Tibial artery (tissue), 4 donors: Measurements from ENCODE around the gene ACOXL.

Source experiments
- DNase-seq, 2 donors: peaks; one replicate each; pipeline ENCODE4 v3.0.0-alpha.2; 2019
- H3K27ac ChIP-seq, 2 donors: fragments of 200-600 bp; sonication (generic) in 1 of 2; 1 replicate in 1 of 2; 2 replicates in 1 of 2; pipeline ENCODE4 v1.5.1; 2018 to 2019; ENCODE audit warnings: mild to moderate bottlenecking in 1 of 2
- H3K27me3 ChIP-seq, 2 donors: fragments of 200-600 bp; sonication (generic) in 1 of 2; one replicate each; pipeline versions ENCODE4 v1.5.1 to v1.6.0; 2016 to 2019
- H3K36me3 ChIP-seq, 3 donors: fragments of 200-600 bp; sonication (generic) in 2 of 3; one replicate each; pipeline ENCODE4 v1.5.1; 2016 to 2019; ENCODE audit warnings: mild to moderate bottlenecking in 2 of 3
- H3K4me1 ChIP-seq, 4 donors: fragments of 200-600 bp; sonication (generic) in 2 of 4; 1 replicate in 3 of 4; 2 replicates in 1 of 4; pipeline ENCODE4 v1.5.1; 2016 to 2019
- H3K4me3 ChIP-seq, 2 donors: fragments of 200-600 bp; sonication (generic) in 1 of 2; 1 replicate in 1 of 2; 2 replicates in 1 of 2; pipeline ENCODE4 v1.5.1; 2018 to 2019; ENCODE audit warnings: mild to moderate bottlenecking in 2 of 2
- H3K9me3 ChIP-seq, 3 donors: fragments of 200-600 bp; sonication (generic) in 1 of 3; one replicate each; pipeline ENCODE4 v1.5.1; 2016 to 2019
- CTCF ChIP-seq, 2 experiments: fragments of 200-600 bp in 1 of 2; fragments of 450-650 bp in 1 of 2; IDR thresholded peaks; one replicate each; pipeline ENCODE4 v1.5.1; 2017 to 2019; ENCODE audit warnings: antibody characterized with exemption in 2 of 2, mild to moderate bottlenecking in 1 of 2, moderate library complexity in 1 of 2
- intact Hi-C: fragments of 100-400 bp; cut with DNase I; formaldehyde crosslinking; loops from one replicate; pipeline ENCODE4 v1.15.0; 2023; ENCODE audit warnings: low total_unique reads

The ACOXL gene

GRCh38 chr2:110784047-110784631 lies 51.8 kb downstream of the ACOXL start:
- Histone ChIP-seq H3K4me1 (no peaks in the 10 kb centered on the region), H3K27me3 (peaks cover 0 to 6% of the 10 kb centered on the region in 2 donors), H3K36me3 (no peaks in the 10 kb centered on the region), H3K27ac (no peak overlapping the region), H3K9me3 (no peaks in the 10 kb centered on the region), H3K4me3 (no peak overlapping the region)
- no peak for TF ChIP-seq CTCF (IDR thresholded peaks at IDR 0.05)
- no peak for DNase-seq
- intact Hi-C loops, result no loop called here

- H3K4me1 ChIP-seq, result no peaks in the 10 kb centered on the region
- H3K36me3 ChIP-seq, result no peaks in the 10 kb centered on the region
- no peak overlapping the region for H3K4me3 ChIP-seq
- DNase-seq, result no peak
- no peaks in the 10 kb centered on the region for H3K9me3 ChIP-seq
- H3K27ac ChIP-seq, result no peak overlapping the region
- intact Hi-C loops, result no loop called here
- peaks cover 0 to 8% of the 10 kb centered on the region in 2 donors for H3K27me3 ChIP-seq
- no peak for TF ChIP-seq CTCF (IDR thresholded peaks at IDR 0.05)
These were observed 53.1 kb downstream of the ACOXL start for GRCh38 chr2:110785439-110785838.

- Histone ChIP-seq H3K27ac (no peak overlapping the region), H3K27me3 (peaks cover 0 to 29% of the 10 kb centered on the region in 2 donors), H3K9me3 (no peaks in the 10 kb centered on the region), H3K36me3 (no peaks in the 10 kb centered on the region), H3K4me1 (no peaks in the 10 kb centered on the region), H3K4me3 (no peak overlapping the region)
- intact Hi-C loops, result no loop called here
- no peak for TF ChIP-seq CTCF (IDR thresholded peaks at IDR 0.05)
- no peak for DNase-seq
These were observed 56.6 kb downstream of the ACOXL start for GRCh38 chr2:110788976-110789375.

GRCh38 chr2:110789706-110790105 lies 57.3 kb downstream of the ACOXL start:
- DNase-seq, result peak in 1 of 2 donors; percentile 29
- H3K9me3 ChIP-seq, result no peaks in the 10 kb centered on the region
- H3K27me3 ChIP-seq, result peaks cover 0 to 29% of the 10 kb centered on the region in 2 donors
- H3K4me3 ChIP-seq, result no peak overlapping the region
- TF ChIP-seq CTCF (IDR thresholded peaks at IDR 0.05), result no peak
- intact Hi-C loops, result no loop called here
- H3K4me1 ChIP-seq, result no peaks in the 10 kb centered on the region
- H3K36me3 ChIP-seq, result no peaks in the 10 kb centered on the region
- H3K27ac ChIP-seq, result no peak overlapping the region

- no peak for TF ChIP-seq CTCF (IDR thresholded peaks at IDR 0.05)
- H3K27me3 ChIP-seq, result peaks cover 0 to 24% of the 10 kb centered on the region in 2 donors
- H3K4me3 ChIP-seq, result no peak overlapping the region
- no peaks in the 10 kb centered on the region for H3K36me3 ChIP-seq
- peaks cover 0 to 10% (median 5%) of the 10 kb centered on the region in 4 donors for H3K4me1 ChIP-seq
- intact Hi-C loops, result no loop called here
- H3K27ac ChIP-seq, result no peak overlapping the region
- no peaks in the 10 kb centered on the region for H3K9me3 ChIP-seq
- no peak for DNase-seq
These were observed 58.5 kb downstream of the ACOXL start for GRCh38 chr2:110790907-110791306.

- H3K9me3 ChIP-seq, result no peaks in the 10 kb centered on the region
- H3K36me3 ChIP-seq, result no peaks in the 10 kb centered on the region
- intact Hi-C loops, result no loop called here
- no peak overlapping the region for H3K27ac ChIP-seq
- no peak for DNase-seq
- TF ChIP-seq CTCF (IDR thresholded peaks at IDR 0.05), result no peak
- peaks cover 0 to 23% of the 10 kb centered on the region in 2 donors for H3K27me3 ChIP-seq
- peaks cover 0 to 15% (median 10%) of the 10 kb centered on the region in 4 donors for H3K4me1 ChIP-seq
- H3K4me3 ChIP-seq, result no peak overlapping the region
These were observed 59.1 kb downstream of the ACOXL start for GRCh38 chr2:110791435-110791834.
